NCI-H446 (cell line): Measurements from ENCODE around the gene SEL1L.
A peak's percentile ranks its signal among the peaks of the same experiment; 100 is the strongest.
"Not testable (repeated sequence)": the region's sequence is repeated elsewhere in the genome, so short reads cannot be mapped to it uniquely, and the experiment has no call there.

Source experiments
- DNase-seq, 2 experiments: peaks; one replicate each; lab custom pipeline; 2025; lab: John Stamatoyannopoulos, UW

SEL1L gene

GRCh38 chr14:81447021-81447764, 86.5 kb downstream of the SEL1L start:
- peak; percentile 9 to 76 for DNase-seq

- no peak for DNase-seq
Observed at GRCh38 chr14:81446279-81447007, 87.2 kb downstream of the SEL1L start.

- DNase-seq, result no peak
Observed at GRCh38 chr14:81441626-81442134, 92.0 kb downstream of the SEL1L start.

GRCh38 chr14:81440041-81440440, 93.6 kb downstream of the SEL1L start:
- DNase-seq, result no peak

GRCh38 chr14:81437244-81437643, 96.4 kb downstream of the SEL1L start:
- no peak for DNase-seq

GRCh38 chr14:81436296-81437138, 97.1 kb downstream of the SEL1L start:
- peak; percentile 54 to 92 for DNase-seq

- peak in 1 of 2 experiments; percentile 54 for DNase-seq
Observed at GRCh38 chr14:81435391-81436295, 98.0 kb downstream of the SEL1L start.

- DNase-seq, result no peak
Observed at GRCh38 chr14:81435048-81435390, 98.6 kb downstream of the SEL1L start.

GRCh38 chr14:81434230-81434629, 99.4 kb downstream of the SEL1L start:
- no peak for DNase-seq

GRCh38 chr14:81433378-81433777, 100.3 kb downstream of the SEL1L start:
- no peak for DNase-seq

- no peak for DNase-seq
Observed at GRCh38 chr14:81432219-81432661, 101.4 kb downstream of the SEL1L start.

GRCh38 chr14:81430235-81430634, 103.4 kb downstream of the SEL1L start:
- DNase-seq, result no peak

- DNase-seq, result not testable (repeated sequence)
Observed at GRCh38 chr14:81429749-81430148, 103.9 kb downstream of the SEL1L start.

- DNase-seq, result no peak
Observed at GRCh38 chr14:81429028-81429427, 104.6 kb downstream of the SEL1L start.

- no peak for DNase-seq
Observed at GRCh38 chr14:81427348-81428058, 106.2 kb downstream of the SEL1L start.

GRCh38 chr14:81423504-81423903, 110.1 kb downstream of the SEL1L start:
- DNase-seq, result no peak
